ENCODE measurements around the gene CCDC92. TPM values are rescaled to one million over a fixed set of nuclear protein-coding genes. Genes with fewer than 3 reads are reported as not detected.

The CCDC92 gene
- total RNA-seq, 1 donor from 2014 or later, result 31.0 TPM

DNA sequence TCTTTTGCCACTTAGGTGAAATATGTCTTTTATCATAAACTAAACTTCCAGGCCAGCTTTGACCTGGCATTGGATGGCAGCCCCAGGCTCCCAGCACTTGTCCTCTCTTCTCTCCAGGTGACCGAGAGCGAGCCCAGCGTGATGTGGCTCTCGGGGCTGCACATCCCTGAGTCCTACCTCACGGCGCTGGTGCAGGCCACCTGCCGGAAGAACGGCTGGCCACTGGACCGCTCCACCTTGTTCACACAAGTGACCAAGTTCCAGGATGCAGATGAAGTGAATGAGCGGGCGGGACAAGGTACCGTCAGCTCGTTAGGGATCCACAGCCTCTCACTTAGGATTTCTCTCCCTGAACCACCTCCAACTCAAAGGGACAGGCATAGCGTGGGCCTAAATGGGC lies 39.4 kb downstream of the CCDC92 start:
- TF ChIP-seq CTCF (IDR thresholded peaks at IDR 0.05), result no peak
- no peaks in the 10 kb centered on the region for H3K4me1 ChIP-seq
- DNase-seq (ENCODE audit: low spot score in 2 of 2), result no peak
- intact Hi-C loops (cut with DNase I), result no loop called here
- H3K36me3 ChIP-seq, result peaks cover 15 to 28% of the 10 kb centered on the region in 2 donors
- H3K27ac ChIP-seq, result no peak overlapping the region
- H3K4me3 ChIP-seq, result no peak overlapping the region
- H3K27me3 ChIP-seq, result no peaks in the 10 kb centered on the region
- H3K9me3 ChIP-seq, result no peaks in the 10 kb centered on the region

- intact Hi-C loops (cut with DNase I), result no loop called here
- H3K4me3 ChIP-seq, result no peak overlapping the region
- no peak overlapping the region for H3K27ac ChIP-seq
- no peaks in the 10 kb centered on the region for H3K27me3 ChIP-seq
- H3K4me1 ChIP-seq, result no peaks in the 10 kb centered on the region
- no peaks in the 10 kb centered on the region for H3K9me3 ChIP-seq
- peaks cover 6 to 14% of the 10 kb centered on the region in 2 donors for H3K36me3 ChIP-seq
- no peak for TF ChIP-seq CTCF (IDR thresholded peaks at IDR 0.05)
- peak in 1 of 2 donors; percentile 46 for DNase-seq (ENCODE audit: low spot score in 2 of 2)
Observed at GRCh38 chr12:123931686-123932321, 40.8 kb downstream of the CCDC92 start.

DNA sequence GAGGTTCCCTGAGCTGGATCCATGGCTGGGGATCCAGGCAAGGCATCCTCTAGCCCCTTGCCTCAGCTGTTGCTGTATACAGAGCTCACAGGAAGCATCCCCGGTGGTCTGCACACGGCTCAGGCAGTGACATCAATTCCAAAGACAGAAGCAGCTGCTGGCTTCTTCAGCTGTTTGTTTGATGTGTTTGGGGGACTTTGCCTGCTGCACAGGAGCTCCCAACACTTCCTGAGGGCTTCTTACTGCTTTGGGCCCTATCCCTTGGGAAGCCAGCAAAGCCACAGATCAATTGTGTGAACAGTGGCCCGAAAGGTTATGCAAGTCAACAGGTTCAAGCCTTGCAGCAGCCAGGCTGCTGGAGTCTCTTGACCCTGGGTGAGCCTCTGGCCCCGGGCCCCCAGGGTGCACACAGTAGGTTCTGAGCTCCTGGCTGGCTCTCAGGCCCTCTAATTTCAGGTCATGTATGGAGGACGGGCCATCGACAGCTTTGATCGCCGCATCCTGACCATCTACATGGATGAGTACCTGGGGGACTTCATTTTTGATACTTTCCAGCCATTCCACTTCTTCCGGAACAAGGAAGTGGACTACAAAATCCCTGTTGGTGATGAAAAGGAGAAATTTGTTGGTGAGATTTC lies 42.6 kb downstream of the CCDC92 start:
- Histone ChIP-seq H3K4me3 (no peak overlapping the region), H3K27me3 (no peaks in the 10 kb centered on the region), H3K27ac (no peak overlapping the region), H3K9me3 (no peaks in the 10 kb centered on the region), H3K4me1 (no peaks in the 10 kb centered on the region), H3K36me3 (no peaks in the 10 kb centered on the region)
- peak in 1 of 2 donors; percentile 45 for DNase-seq (ENCODE audit: low spot score in 2 of 2)
- intact Hi-C loops (cut with DNase I), result no loop called here
- TF ChIP-seq CTCF (IDR thresholded peaks at IDR 0.05), result no peak

GRCh38 chr12:123928897-123929296 lies 43.7 kb downstream of the CCDC92 start:
- no peak for DNase-seq (ENCODE audit: low spot score in 2 of 2)
- no peaks in the 10 kb centered on the region for H3K27me3 ChIP-seq
- no peaks in the 10 kb centered on the region for H3K36me3 ChIP-seq
- no peak overlapping the region for H3K27ac ChIP-seq
- TF ChIP-seq CTCF (IDR thresholded peaks at IDR 0.05), result no peak
- intact Hi-C loops (cut with DNase I), result no loop called here
- no peaks in the 10 kb centered on the region for H3K4me1 ChIP-seq
- H3K4me3 ChIP-seq, result no peak overlapping the region
- H3K9me3 ChIP-seq, result no peaks in the 10 kb centered on the region

DNA sequence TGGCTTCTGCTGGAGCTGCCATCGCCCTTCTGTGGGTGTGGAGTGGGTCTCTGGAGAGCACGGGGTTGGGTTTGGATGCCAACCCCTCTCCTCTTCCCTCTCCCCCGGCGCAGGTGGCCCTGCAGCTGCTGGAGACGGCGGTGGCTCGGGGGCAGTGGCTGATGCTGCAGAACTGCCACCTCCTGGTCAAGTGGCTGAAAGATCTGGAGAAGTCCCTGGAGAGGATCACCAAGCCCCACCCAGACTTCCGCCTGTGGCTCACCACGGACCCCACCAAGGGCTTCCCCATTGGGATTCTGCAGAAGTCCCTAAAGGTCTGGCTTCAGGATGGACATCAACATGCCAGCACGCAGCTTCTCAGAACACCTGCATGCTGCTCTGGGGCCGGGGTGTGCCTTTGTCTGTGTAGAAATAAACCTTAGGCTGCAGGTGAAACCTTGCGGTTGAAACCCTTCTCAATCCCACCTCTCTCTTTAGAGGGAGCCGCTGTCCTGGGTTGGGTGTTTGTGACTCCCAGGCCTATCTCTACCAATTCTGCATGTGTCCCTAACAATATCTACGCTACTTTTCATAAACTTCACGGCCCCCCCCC lies 44.3 kb downstream of the CCDC92 start:
- intact Hi-C loops (cut with DNase I), result no loop called here
- Histone ChIP-seq H3K4me3 (no peak overlapping the region), H3K27ac (no peak overlapping the region), H3K36me3 (no peaks in the 10 kb centered on the region), H3K27me3 (no peaks in the 10 kb centered on the region), H3K4me1 (no peaks in the 10 kb centered on the region), H3K9me3 (no peaks in the 10 kb centered on the region)
- no peak for TF ChIP-seq CTCF (IDR thresholded peaks at IDR 0.05)
- DNase-seq (ENCODE audit: low spot score in 2 of 2), result no peak
